DOHH2 (cell line): ENCODE results near the gene EVC.

Experiments
- CTCF ChIP-seq: fragments of 200-600 bp; sonication (generic); IDR thresholded peaks from one replicate; pipeline ENCODE4 v1.5.1; 2014; ENCODE audit warnings: antibody characterized with exemption, mild to moderate bottlenecking, low read depth, low read length; ENCODE audit not compliant: poor library complexity, severe bottlenecking
- EZH2phosphoT487 ChIP-seq: fragments of 200-600 bp; sonication (generic); IDR thresholded peaks from 2 replicates; pipeline ENCODE4 v1.6.1; 2017; ENCODE audit warnings: borderline replicate concordance, mild to moderate bottlenecking, antibody characterized with exemption, low read length, moderate library complexity, mixed read lengths

GRCh38 chr4:5784021-5784420, 73.0 kb downstream of the EVC start:
- no peak for TF ChIP-seq CTCF
- no peak for TF ChIP-seq EZH2phosphoT487
